ENCODE results near the gene PSMA2.
A peak's percentile ranks its signal among the peaks of the same experiment; 100 is the strongest.

PSMA2 gene

GRCh38 chr7:42939457-42940240 lies 7.7 kb upstream of the PSMA2 start:
- no peak for DNase-seq

GRCh38 chr7:42935861-42936260 lies 3.9 kb upstream of the PSMA2 start:
- DNase-seq, result no peak

- no peak for DNase-seq
These were observed 2.3 kb upstream of the PSMA2 start for GRCh38 chr7:42934291-42934690.

- DNase-seq, result no peak
These were observed 1.0 kb upstream of the PSMA2 start for GRCh38 chr7:42932811-42933591.

- no peak for DNase-seq
These were observed 534 bp downstream of the PSMA2 start for GRCh38 chr7:42931447-42931833.

GRCh38 chr7:42930889-42931288 lies 1.1 kb downstream of the PSMA2 start:
- no peak for DNase-seq

GRCh38 chr7:42929449-42929848 lies 2.5 kb downstream of the PSMA2 start:
- DNase-seq, result no peak

- DNase-seq, result no peak
These were observed 3.2 kb downstream of the PSMA2 start for GRCh38 chr7:42928754-42929153.

GRCh38 chr7:42926204-42926603 lies 5.8 kb downstream of the PSMA2 start:
- no peak for DNase-seq

GRCh38 chr7:42925630-42926029 lies 6.3 kb downstream of the PSMA2 start:
- DNase-seq, result no peak

- no peak for DNase-seq
These were observed 7.6 kb downstream of the PSMA2 start for GRCh38 chr7:42924223-42924838.

GRCh38 chr7:42922017-42922753 lies 9.8 kb downstream of the PSMA2 start:
- no peak for DNase-seq

- no peak for DNase-seq
These were observed 16.6 kb downstream of the PSMA2 start for GRCh38 chr7:42915356-42915755.

- DNase-seq, result no peak
These were observed 17.4 kb downstream of the PSMA2 start for GRCh38 chr7:42914421-42915045.

GRCh38 chr7:42914009-42914408 lies 18.0 kb downstream of the PSMA2 start:
- no peak for DNase-seq

GRCh38 chr7:42913591-42913990 lies 18.4 kb downstream of the PSMA2 start:
- DNase-seq, result no peak

GRCh38 chr7:42911454-42912447 lies 20.2 kb downstream of the PSMA2 start, which contains the start of gene C7orf25:
Gene C7orf25 (minus strand): TSS chr7:42912070. CDS start chr7:42910900, 1,170 bp downstream.
- DNase-seq, result peak; percentile 90 to 92 (median 91)

GRCh38 chr7:42910306-42910705 lies 21.7 kb downstream of the PSMA2 start:
- DNase-seq, result no peak

GRCh38 chr7:42907316-42907715 lies 24.7 kb downstream of the PSMA2 start:
- no peak for DNase-seq

GRCh38 chr7:42906181-42906580 lies 25.8 kb downstream of the PSMA2 start:
- no peak for DNase-seq

- DNase-seq, result no peak
These were observed 29.6 kb downstream of the PSMA2 start for GRCh38 chr7:42902331-42902730.
